IMR-90 (cell line): Measurements from ENCODE around the gene FMO2. TPM values are rescaled to one million over a fixed set of nuclear protein-coding genes. Genes with fewer than 3 reads are reported as not detected.
"Not testable (repeated sequence)": the region's sequence is repeated elsewhere in the genome, so short reads cannot be mapped to it uniquely, and the experiment has no call there.

Experiments
- ATAC-seq: fragments of 200-7000 bp; cut with Tn5 transposase; 2 replicates; pipeline ENCODE4 v1.9.1; 2020; ENCODE audit warnings: low read depth, mild to moderate bottlenecking, moderate library complexity
- BruUV-seq: library from RNA; stranded (reverse); fragments of 400-500 nt; replicated peaks from 2 replicates; lab custom pipeline; 2021; lab: Mats Ljungman, UMichigan
- CTCF ChIA-PET: fragments of 300-600 bp; formaldehyde crosslinking; extraction: SDS; loops from one replicate; lab custom pipeline; 2021; ENCODE audit warnings: antibody characterized with exemption; lab: Yijun Ruan, JAX
- POLR2A ChIA-PET: fragments of 300-600 bp; sonication (Branson Sonifier 250); formaldehyde crosslinking; loops from one replicate; lab custom pipeline; 2022; ENCODE audit warnings: antibody characterized with exemption; ENCODE audit not compliant: unreplicated experiment; lab: Charles Lee
- DNase-seq: peaks from one replicate; pipeline ENCODE4 v3.0.0; 2013
- H2AFZ ChIP-seq: replicated peaks from 2 replicates; pipeline ENCODE3; 2013; ENCODE audit warnings: low read length, mild to moderate bottlenecking; ENCODE audit not compliant: poor library complexity
- H2AK5ac ChIP-seq: 2 replicates; pipeline ENCODE4 v1.6.1; 2013; ENCODE audit warnings: low read depth, low read length, inconsistent platforms
- H2AK9ac ChIP-seq: replicated peaks from 2 replicates; pipeline ENCODE3; 2013; ENCODE audit warnings: mild to moderate bottlenecking, low read depth, low read length, moderate library complexity; ENCODE audit not compliant: poor library complexity
- H2BK120ac ChIP-seq: 2 replicates; pipeline ENCODE4 v1.6.1; 2013; ENCODE audit warnings: low read depth, low read length, inconsistent platforms
- H2BK15ac ChIP-seq: 3 replicates; pipeline ENCODE4 v1.6.1; 2013; ENCODE audit warnings: low read depth, low read length, inconsistent platforms
- H2BK20ac ChIP-seq: 2 replicates; pipeline ENCODE4 v1.6.1; 2013; ENCODE audit warnings: low read depth, mild to moderate bottlenecking, inconsistent platforms, low read length, moderate library complexity
- H2BK5ac ChIP-seq: 2 replicates; pipeline ENCODE4 v1.6.1; 2013; ENCODE audit warnings: mild to moderate bottlenecking, low read depth, low read length, inconsistent platforms; ENCODE audit not compliant: poor library complexity, severe bottlenecking
- H3K14ac ChIP-seq: replicated peaks from 2 replicates; pipeline ENCODE4 v1.6.1; 2013; ENCODE audit warnings: low read depth, low read length, inconsistent platforms
- H3K18ac ChIP-seq: 2 replicates; pipeline ENCODE4 v1.6.1; 2013; ENCODE audit warnings: low read depth, low read length, control low read depth
- H3K23ac ChIP-seq: 2 replicates; pipeline ENCODE4 v1.6.1; 2013; ENCODE audit warnings: low read depth, low read length, inconsistent platforms
- H3K27ac ChIP-seq: 2 replicates; pipeline ENCODE4 v1.5.1; 2013; ENCODE audit warnings: mild to moderate bottlenecking, control low read depth, low read length; ENCODE audit not compliant: insufficient read depth
- H3K27me3 ChIP-seq: 2 replicates; pipeline ENCODE4 v1.6.1; 2013; ENCODE audit warnings: low read length; ENCODE audit not compliant: control insufficient read depth, insufficient read depth
- H3K36me3 ChIP-seq: 2 replicates; pipeline ENCODE4 v1.6.1; 2013; ENCODE audit warnings: low read length, mixed read lengths; ENCODE audit not compliant: control insufficient read depth, insufficient read depth
- H3K4ac ChIP-seq: 2 replicates; pipeline ENCODE4 v1.6.1; 2013; ENCODE audit warnings: low read depth, low read length, inconsistent platforms
- H3K4me1 ChIP-seq: 2 replicates; pipeline ENCODE4 v1.6.1; 2013; ENCODE audit warnings: low read length, mixed read lengths; ENCODE audit not compliant: control insufficient read depth, insufficient read depth
- H3K4me2 ChIP-seq: 2 replicates; pipeline ENCODE4 v1.6.1; 2013; ENCODE audit warnings: low read depth, mild to moderate bottlenecking, control low read depth, low read length, moderate library complexity
- H3K4me3 ChIP-seq: 2 replicates; pipeline ENCODE4 v1.5.1; 2013; ENCODE audit warnings: low read depth, mild to moderate bottlenecking, control low read depth, low read length, moderate library complexity; ENCODE audit not compliant: insufficient read depth
- H3K56ac ChIP-seq: 2 replicates; pipeline ENCODE4 v1.6.1; 2013; ENCODE audit warnings: low read length, inconsistent platforms; ENCODE audit not compliant: insufficient read depth; ENCODE audit errors: extremely low read depth
- H3K79me1 ChIP-seq, 2 experiments: 2 replicates each; pipeline ENCODE4 v1.6.1; 2013; ENCODE audit warnings: low read length in 2 of 2, inconsistent platforms in 1 of 2, low read depth in 1 of 2
- H3K9ac ChIP-seq: 2 replicates; pipeline ENCODE4 v1.6.1; 2013; ENCODE audit warnings: low read depth, low read length, control low read depth
- H3K9me1 ChIP-seq: 2 replicates; pipeline ENCODE4 v1.6.1; 2013; ENCODE audit warnings: low read length, inconsistent platforms; ENCODE audit not compliant: insufficient read depth
- H3K9me3 ChIP-seq: 2 replicates; pipeline ENCODE4 v1.6.1; 2013; ENCODE audit warnings: low read length; ENCODE audit not compliant: control insufficient read depth, insufficient read depth
- H4K20me1 ChIP-seq: 2 replicates; pipeline ENCODE4 v1.6.1; 2013; ENCODE audit warnings: low read length, inconsistent platforms; ENCODE audit not compliant: insufficient read depth
- H4K5ac ChIP-seq: 2 replicates; pipeline ENCODE4 v1.6.1; 2013; ENCODE audit warnings: mild to moderate bottlenecking, low read depth, low read length, control low read depth
- H4K8ac ChIP-seq, 2 experiments: 2 replicates each; pipeline ENCODE4 v1.6.1; 2013; ENCODE audit warnings: low read depth in 2 of 2, low read length in 2 of 2, control low read depth in 1 of 2, inconsistent platforms in 1 of 2
- H4K91ac ChIP-seq: 2 replicates; pipeline ENCODE4 v1.6.1; 2013; ENCODE audit warnings: low read depth, low read length, inconsistent platforms; ENCODE audit not compliant: insufficient read depth
- BHLHE40 ChIP-seq: fragments of 150-350 bp; IDR thresholded peaks from 2 replicates; pipeline ENCODE4 v1.6.1; 2016; ENCODE audit warnings: mild to moderate bottlenecking, low read depth, low read length
- CHD1 ChIP-seq: IDR thresholded peaks from 2 replicates; pipeline ENCODE4 v1.6.1; 2012; ENCODE audit warnings: low read depth, low read length, improper control_type of control experiment
- FOS ChIP-seq: fragments of 150-350 bp; IDR thresholded peaks from 2 replicates; pipeline ENCODE4 v1.6.1; 2016; ENCODE audit warnings: low read depth, low read length
- RCOR1 ChIP-seq: IDR thresholded peaks from 2 replicates; pipeline ENCODE4 v1.6.1; 2012; ENCODE audit warnings: mild to moderate bottlenecking, low read length, improper control_type of control experiment; ENCODE audit not compliant: insufficient replicate concordance
- WGBS, 2 experiments: methylation state at CpG; one replicate each; pipeline versions ENCODE4 v1.1.5 to v1.1.7; 2013; ENCODE audit warnings: missing lambda C conversion rate in 2 of 2; ENCODE audit not compliant: insufficient read length in 1 of 2; ENCODE audit errors: extremely low coverage in 2 of 2; 5-methylcytosine and 5-hydroxymethylcytosine counted together
- dilution Hi-C: fragments of 300-500 bp; cut with HindIII; formaldehyde crosslinking; loops from one replicate; pipeline ENCODE4 v1.14.3; 2018; ENCODE audit warnings: low sequenced_read_pairs; ENCODE audit not compliant: unreplicated experiment
- in situ Hi-C: fragments of 300-500 bp; cut with MboI; formaldehyde crosslinking; loops from 3 replicates; pipeline ENCODE4 v1.14.3; 2019; ENCODE audit warnings: low sequenced_read_pairs, inconsistent platforms, mixed read lengths
- intact Hi-C: fragments of 100-400 bp; cut with micrococcal nuclease; formaldehyde crosslinking; loops from 2 replicates; pipeline ENCODE4 v1.10.0; 2022
- polyA plus RNA-seq, 3 experiments: library from polyadenylated mRNA; depleted of rRNA; stranded (reverse); fragments of >200 nt; gene quantifications; 2 replicates each; pipeline ENCODE4 v1.2.3, GENCODE V29; 2012; ENCODE audit warnings: low replicate concordance in 1 of 3
- total RNA-seq: library from RNA; depleted of rRNA; stranded (reverse); fragments of >200 nt; gene quantifications from 2 replicates; pipeline ENCODE4 v1.2.3, GENCODE V29; 2012

The FMO2 gene
- total and polyA plus RNA-seq, 2 of the 4 experiments (the other 2 are of a cell fraction): under 0.01 to 0.05 TPM

DNA sequence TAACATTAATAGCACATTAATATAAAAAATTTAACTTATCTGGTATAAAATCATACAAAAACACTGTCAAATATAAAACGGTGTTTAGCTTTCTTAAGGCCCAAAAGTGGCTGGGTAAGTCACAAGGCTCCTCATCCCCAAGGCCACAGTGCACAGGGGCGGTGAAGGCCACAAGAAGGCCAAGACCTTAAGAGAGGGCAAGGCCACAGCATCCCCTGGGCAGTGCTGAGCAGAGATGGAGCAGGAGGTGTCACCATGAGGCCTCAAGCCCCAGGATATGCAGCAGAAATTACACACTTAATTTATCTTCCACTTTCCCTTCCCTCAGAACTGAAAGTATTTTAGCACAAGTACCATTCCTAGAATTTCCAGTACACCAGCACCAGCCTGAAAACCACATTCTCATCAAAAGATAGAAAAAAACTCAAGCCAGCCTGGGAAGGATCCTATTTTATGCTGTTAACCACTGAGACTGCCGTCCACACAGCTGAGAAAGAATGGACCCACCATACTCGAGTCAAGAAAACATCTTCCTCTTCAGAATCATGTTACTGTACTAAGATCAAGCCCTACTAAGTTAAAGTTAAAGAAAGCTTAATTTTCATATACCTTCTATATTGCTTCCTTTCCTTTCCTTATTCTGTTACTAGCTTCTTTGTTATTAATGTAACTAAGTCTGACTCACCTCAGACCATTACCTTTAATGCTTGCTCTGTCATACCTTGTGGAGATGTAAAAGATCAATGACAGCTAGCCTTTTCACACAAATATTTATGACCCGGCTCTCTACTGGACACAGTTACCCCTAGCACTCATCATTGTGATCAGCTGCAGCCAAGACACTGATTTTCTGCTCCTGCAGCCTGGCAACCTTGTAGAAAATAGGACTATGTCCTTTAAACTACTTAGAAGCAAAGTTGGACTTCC, 36.8 kb downstream of the FMO2 start (continued):
- TF ChIP-seq CHD1: no peak

DNA sequence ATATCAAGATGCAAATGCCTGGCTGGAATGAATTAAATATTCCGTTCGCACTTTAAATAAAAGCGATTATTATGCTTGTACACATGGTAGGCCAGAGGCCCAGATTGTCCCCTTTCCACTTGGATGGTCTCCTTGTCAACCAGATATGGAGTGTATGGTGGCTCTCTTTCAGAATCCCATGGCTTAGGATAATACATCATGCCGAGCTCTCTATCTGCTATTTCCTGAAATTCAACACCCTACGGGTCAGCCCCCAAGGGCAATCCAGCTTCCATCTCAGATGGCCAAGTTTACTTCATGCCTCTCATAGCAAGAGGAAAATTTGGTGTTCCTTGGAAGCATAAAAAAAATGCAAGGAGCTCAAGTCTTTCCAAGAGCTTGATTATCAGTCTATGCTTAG, 37.8 kb downstream of the FMO2 start:
- ATAC-seq: no peak
- POLR2A ChIA-PET: interaction anchor here (1.1 kb wide), 1 partner anchor 80 kb away, joined by 3 read pairs; no protein-coding TSS in a partner anchor
- no peak overlapping the region for H3K56ac ChIP-seq
- peaks cover 18% of the 10 kb centered on the region for H3K4me1 ChIP-seq
- H3K9me3 ChIP-seq: no peaks in the 10 kb centered on the region; the same call in 1 of the 2 replicates
- no CpG with 5 or more reads among the region's 5 CpGs for WGBS, 2 experiments
- intact Hi-C loops (loop anchor here (10.0 kb wide), 3 partner anchors 558 to 1298 kb away; partner anchors contain the start of genes GORAB and PRRX1), dilution Hi-C loops (no loop called here), in situ Hi-C loops (no loop called here)
- no peak overlapping the region for H2AK5ac ChIP-seq
- no peak overlapping the region for H2BK15ac ChIP-seq
- no peak for TF ChIP-seq BHLHE40
- TF ChIP-seq FOS: no peak
- no peak for TF ChIP-seq CHD1
- no peak for TF ChIP-seq RCOR1
- H2BK120ac ChIP-seq: no peak overlapping the region
- BruUV-seq: no TSS peak
- H2BK5ac ChIP-seq: no peak overlapping the region
- peak overlapping the region; percentile 29; the same call in 1 of the 2 replicates for H3K27ac ChIP-seq
- 0 out of 2 replicates have a peak overlapping the region, but pooled peaks have one; percentile 34 for H2BK20ac ChIP-seq
- H2AK9ac ChIP-seq: no peak overlapping the region
- no peak for DNase-seq
- H4K91ac ChIP-seq: 0 out of 2 replicates have a peak overlapping the region, but pooled peaks have one; percentile 31
- peak overlapping the region; percentile 86 for H3K18ac ChIP-seq
- H3K36me3 ChIP-seq: no peaks in the 10 kb centered on the region
- H3K27me3 ChIP-seq: no peaks in the 10 kb centered on the region
- H4K8ac ChIP-seq: peak overlapping the region in 1 of 2 experiments; percentile 63; a peak in 2 of 4 replicates
- H3K4me3 ChIP-seq: no peak overlapping the region
- no peak overlapping the region for H3K9ac ChIP-seq
- H3K14ac ChIP-seq: no peak overlapping the region
- no peak overlapping the region for H3K23ac ChIP-seq
- CTCF ChIA-PET: interaction anchor here (0.5 to 2.6 kb wide), 6 partner anchors 10 to 256 kb away, joined by 3 to 10 read pairs (median 4); partner anchors contain the start of gene FMO4
- H3K79me1 ChIP-seq: no peaks in the 10 kb centered on the region
- no peak overlapping the region for H2AFZ ChIP-seq
- H3K9me1 ChIP-seq: peaks cover 5% of the 10 kb centered on the region; the same call in 1 of the 2 replicates
- no peaks in the 10 kb centered on the region for H4K20me1 ChIP-seq
- H3K4me2 ChIP-seq: no peak overlapping the region
- H4K5ac ChIP-seq: peak overlapping the region; percentile 65
- no peak overlapping the region for H3K4ac ChIP-seq

DNA sequence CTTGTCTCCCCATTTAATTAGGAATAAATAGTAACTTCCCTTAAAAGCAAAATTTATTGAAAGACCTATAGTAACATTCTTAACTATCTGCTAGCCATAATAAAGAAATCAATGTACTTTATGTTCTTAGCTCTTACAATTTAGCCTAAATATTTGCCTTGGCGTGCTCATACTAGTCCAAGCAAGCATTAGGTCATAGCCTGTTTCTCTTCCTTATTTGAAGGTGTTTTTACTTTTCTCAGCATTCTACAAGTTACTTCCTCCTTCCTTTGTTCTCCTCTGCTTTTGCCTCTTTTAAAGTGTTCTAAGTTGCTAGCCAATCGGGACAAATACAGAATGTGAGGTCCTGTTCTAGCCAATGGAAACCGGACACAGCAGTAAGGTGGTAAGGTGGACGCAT, 39.2 kb downstream of the FMO2 start:
- DNase-seq, H2AFZ ChIP-seq, H3K14ac ChIP-seq, H3K9me3 ChIP-seq, ATAC-seq, H2AK5ac ChIP-seq, dilution Hi-C loops, H3K4me3 ChIP-seq, H4K91ac ChIP-seq, in situ Hi-C loops, H3K27me3 ChIP-seq, H3K79me1 ChIP-seq, H2BK120ac ChIP-seq, H3K36me3 ChIP-seq, H3K4me2 ChIP-seq, H3K9me1 ChIP-seq, H2BK15ac ChIP-seq, H3K56ac ChIP-seq, BruUV-seq, H3K9ac ChIP-seq, H3K23ac ChIP-seq, H2AK9ac ChIP-seq, POLR2A ChIA-PET, H3K27ac ChIP-seq, H2BK5ac ChIP-seq, H3K4ac ChIP-seq, H4K5ac ChIP-seq, H4K20me1 ChIP-seq: not testable (repeated sequence)
- peak overlapping the region; percentile 5; the same call in 1 of the 2 replicates for H2BK20ac ChIP-seq
- CTCF ChIA-PET: interaction anchor here (1.3 kb wide), 1 partner anchor 258 kb away, joined by 3 read pairs; no protein-coding TSS in a partner anchor
- peak overlapping the region; percentile 3; the same call in 1 of the 2 replicates for H3K18ac ChIP-seq
- H4K8ac ChIP-seq: peak overlapping the region in 1 of 2 experiments; percentile 27; a peak in 1 of 4 replicates
- H3K4me1 ChIP-seq: peaks cover 14% of the 10 kb centered on the region
- intact Hi-C loops: loop anchor here (10.0 kb wide), 3 partner anchors 559 to 1299 kb away; partner anchors contain the start of genes GORAB and PRRX1
- WGBS, 2 experiments: no CpG with 5 or more reads among the region's 4 CpGs
